TTC549 (cell line): ENCODE results near the gene C6orf52.
"Not testable (repeated sequence)": the region's sequence is repeated elsewhere in the genome, so short reads cannot be mapped to it uniquely, and the experiment has no call there.

Source experiments
- FAIRE-seq: peaks from 2 replicates; lab custom pipeline; 2012; peaks lifted over from hg19 to GRCh38; lab: Jason Lieb, UNC

Gene C6orf52

GRCh38 chr6:10694302-10695085 is at the start of gene C6orf52, which contains the start of gene PAK1IP1:
Gene C6orf52, minus strand, starts transcription at chr6:10694616. Its CDS starts 7,066 bp downstream, at chr6:10687550.
Gene PAK1IP1, plus strand, starts transcription at chr6:10694972. Its CDS starts 14 bp downstream, at chr6:10694986.
- peak; percentile 26 for FAIRE-seq

DNA sequence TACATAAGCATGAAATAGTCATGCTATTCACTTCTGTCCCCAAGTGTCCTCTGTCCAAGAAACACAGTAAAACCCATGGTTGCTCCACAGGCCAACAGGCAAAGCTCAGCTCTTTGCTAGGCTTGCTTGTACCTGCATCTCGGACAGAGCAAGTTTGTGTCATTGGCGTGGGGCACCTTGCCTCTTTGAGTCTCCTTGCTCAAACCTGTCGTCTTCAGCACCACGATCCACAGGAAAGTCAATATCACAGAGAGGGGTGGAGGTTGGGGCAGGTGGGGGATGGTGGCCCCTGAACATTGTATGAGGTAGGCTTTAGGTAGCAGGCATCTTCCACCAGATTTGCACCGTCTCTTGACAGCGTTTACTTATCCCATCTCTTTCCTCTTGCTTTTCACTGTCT is 49.1 kb upstream of the C6orf52 start:
- FAIRE-seq = no peak

GRCh38 chr6:10742251-10742650 is 47.8 kb upstream of the C6orf52 start:
- FAIRE-seq = no peak

DNA sequence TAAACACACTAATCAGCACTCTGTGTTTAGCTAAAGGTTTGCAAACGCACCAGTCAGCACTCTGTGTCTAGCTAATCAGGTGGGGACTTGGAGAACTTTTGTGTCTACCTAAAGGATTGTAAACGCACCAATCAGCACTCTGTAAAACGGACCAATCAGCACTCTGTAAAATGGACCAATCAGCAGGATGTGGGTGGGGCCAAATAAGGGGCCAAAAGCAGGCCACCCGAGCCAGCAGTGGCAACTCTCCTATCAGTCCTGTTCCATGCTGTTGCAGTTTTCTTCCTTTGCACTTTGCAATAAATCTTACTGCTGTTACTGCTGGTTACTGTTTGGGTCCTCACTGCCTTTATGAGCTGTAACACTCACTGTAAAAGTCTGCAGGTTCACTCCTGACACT is 47.2 kb upstream of the C6orf52 start:
- FAIRE-seq = not testable (repeated sequence)

DNA sequence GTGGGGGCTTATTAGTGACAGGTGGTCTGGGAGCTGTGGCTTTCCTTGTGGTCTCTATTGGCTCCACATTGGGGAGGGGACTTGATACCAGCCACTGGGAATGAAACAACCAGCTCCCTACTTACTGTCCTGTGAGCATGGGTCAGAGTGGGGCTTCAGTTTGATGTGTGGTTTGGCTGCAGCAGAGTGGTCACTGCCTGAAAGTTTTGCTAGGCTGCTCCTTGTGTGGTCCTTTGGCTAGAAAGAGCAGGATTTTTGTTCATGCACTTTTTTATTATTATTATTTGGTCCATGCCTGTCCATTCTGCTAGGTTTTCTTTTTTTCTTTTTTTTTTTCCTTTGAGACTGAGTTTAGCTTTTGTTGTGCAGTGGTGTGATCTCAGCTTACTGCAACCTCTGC is 45.6 kb upstream of the C6orf52 start:
- no peak for FAIRE-seq

DNA sequence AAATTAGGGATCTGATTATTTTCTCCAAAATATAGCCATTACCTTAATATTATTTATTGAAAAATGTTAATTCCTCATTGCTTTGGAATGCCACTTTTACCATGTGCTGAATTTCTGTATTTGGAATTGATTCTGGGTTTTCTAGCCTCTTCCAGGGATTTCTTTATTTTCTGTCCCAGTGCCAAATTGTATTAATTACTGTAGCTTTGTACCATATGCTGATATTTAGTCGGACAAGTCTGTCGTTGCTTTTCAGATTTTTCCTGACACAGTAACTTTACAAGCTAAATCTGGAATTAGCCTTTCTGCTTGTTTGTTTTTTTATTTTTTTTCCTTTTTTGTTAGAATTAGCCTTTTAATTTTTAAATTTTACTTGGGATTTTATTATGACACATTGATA is 42.3 kb upstream of the C6orf52 start:
- no peak for FAIRE-seq

DNA sequence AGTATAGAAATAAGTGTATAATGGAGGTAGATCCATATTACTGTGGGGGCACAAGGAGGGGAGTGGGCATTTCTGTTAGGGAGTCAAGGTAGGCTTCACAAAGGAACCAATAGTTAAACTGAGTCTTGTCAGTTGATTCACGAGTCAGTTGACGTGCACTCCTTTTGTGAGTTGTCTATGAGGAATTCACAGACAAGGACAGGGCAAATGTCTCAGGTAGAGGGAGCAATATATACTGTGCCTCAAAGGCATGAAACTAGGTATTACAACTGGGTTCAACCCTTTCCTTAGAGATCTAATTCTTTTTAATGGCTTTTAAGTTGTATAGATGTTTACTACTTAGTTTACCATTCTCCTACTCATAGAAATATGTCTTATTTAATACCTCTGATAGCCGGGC is 39.4 kb upstream of the C6orf52 start:
- FAIRE-seq = no peak

DNA sequence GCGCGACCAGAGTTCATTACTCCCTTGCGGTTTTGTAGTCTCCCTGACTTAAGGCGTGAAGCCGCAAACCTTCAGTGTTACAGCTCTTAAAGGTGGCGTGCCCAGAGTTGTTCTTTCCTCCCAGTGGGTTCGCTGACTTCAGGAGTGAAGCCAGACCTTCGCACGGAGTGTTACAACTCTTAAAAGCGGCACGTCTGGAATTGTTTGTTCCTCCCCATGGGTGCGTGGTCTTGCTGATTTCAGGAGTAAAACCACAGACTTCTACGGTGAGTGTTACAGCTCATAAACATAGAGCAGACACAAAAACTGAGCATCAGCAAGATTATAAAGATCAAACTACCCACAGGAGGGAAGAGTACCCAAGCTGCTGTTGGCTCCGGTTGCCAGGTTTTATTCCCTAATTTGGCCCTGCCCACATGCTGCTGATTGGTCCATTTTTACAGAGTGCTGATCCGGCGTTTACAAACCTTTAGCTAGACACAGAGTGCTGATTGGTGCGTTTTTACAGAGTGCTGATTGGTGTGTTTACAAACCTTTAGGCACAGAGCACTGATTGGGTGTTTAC is 38.8 kb upstream of the C6orf52 start:
- no peak for FAIRE-seq

GRCh38 chr6:10730254-10730653 is 35.8 kb upstream of the C6orf52 start:
- no peak for FAIRE-seq

DNA sequence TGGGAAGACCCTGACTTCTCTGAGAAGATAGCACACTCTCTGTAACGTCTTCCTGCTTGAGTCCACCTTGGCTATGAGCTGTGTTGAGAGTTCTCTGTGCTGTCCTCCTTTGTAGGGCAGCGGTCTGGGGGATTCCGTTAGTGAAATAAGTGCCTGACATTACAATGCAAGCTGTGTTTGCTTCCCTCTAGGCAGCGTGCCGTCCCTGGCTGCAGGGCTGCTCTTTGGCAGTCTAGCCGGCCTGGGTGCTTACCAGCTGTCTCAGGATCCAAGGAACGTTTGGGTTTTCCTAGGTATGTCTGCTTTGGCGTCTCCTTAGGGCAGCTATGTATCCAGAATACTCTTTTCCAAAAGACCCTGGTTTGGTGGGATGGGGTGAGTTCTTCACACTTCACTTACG is 31.3 kb upstream of the C6orf52 start:
- no peak for FAIRE-seq

- no peak for FAIRE-seq
Measured at GRCh38 chr6:10725044-10725443, 30.6 kb upstream of the C6orf52 start.

GRCh38 chr6:10723567-10723881 is 29.1 kb upstream of the C6orf52 start:
- no peak for FAIRE-seq

GRCh38 chr6:10722820-10723566 is 28.6 kb upstream of the C6orf52 start, which contains the start of gene TMEM14C:
Gene TMEM14C, plus strand, starts transcription at chr6:10723070. Its CDS starts 1,544 bp downstream, at chr6:10724614.
- no peak for FAIRE-seq

GRCh38 chr6:10722570-10722819 is 28.1 kb upstream of the C6orf52 start:
- no peak for FAIRE-seq

DNA sequence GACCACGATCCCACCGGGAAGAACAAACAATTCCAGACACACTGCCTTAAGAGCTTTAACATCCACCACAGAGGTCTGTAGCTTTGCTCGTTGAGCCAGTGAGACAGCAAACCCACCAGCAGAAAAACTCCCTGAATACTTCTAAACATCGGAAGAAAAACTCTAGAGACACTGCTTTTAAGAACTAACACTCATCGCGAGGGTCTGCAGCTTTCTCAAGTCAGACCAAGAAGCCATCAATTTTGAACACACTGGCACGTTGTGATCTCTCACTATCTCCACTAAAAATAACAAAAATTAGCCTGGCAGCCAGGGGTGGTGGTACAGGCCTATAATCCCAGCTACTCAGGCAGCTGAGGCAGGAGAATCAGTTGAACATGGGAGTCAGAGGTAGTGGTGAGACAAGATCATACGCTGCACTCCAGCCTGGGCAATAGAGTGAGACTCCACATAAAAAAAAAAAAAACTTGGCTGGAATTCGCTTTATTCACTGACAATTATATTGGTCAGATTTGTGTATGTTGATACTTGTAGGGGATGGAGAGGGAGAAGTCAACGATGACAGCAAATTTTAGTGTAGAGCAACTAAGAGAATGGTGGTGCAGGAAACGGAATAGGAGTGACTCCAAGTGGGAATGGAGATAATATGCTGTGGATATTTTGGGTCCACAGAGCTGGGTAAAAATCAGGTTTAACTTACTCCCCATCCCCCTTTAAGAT is 27.6 kb upstream of the C6orf52 start:
- no peak for FAIRE-seq

GRCh38 chr6:10720960-10721849 is 26.8 kb upstream of the C6orf52 start:
- FAIRE-seq = not testable (repeated sequence)

DNA sequence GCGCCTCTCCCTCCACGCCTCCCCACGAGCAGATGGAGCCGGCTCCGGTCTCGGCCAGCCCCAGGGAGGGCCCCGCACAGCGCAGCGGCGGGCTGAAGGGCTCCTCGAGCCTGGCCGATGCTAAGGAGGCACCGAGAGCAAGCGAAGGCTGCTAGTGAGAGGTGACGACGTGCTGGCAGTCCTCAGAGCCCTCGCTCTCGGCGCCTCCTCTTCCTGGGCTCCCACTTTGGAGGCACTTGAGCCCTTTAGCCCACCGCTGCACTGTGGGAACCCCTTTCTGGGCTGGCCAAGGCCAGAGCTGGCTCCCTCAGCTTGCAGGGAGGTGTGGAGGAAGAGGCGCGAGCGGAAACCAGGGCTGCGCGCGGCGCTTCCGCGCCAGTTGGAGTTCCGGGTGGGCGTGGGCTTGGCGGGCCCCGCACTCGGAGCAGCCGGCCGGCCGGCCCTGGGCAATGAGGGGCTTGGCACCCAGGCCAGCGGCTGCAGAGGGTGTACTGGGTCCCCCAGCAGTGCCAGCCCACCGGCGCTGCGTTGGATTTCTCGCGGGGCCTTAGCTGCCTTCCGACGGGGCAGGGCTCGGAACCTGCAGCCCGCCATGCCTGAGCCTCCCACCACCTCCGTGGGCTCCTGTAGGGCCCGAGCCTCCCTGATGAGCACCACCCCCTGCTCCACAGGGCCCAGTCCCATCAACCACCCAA is 26.0 kb upstream of the C6orf52 start:
- FAIRE-seq = no peak

- FAIRE-seq = no peak
Measured at GRCh38 chr6:10719964-10720264, 25.5 kb upstream of the C6orf52 start.

GRCh38 chr6:10719296-10719963 is 25.0 kb upstream of the C6orf52 start:
- no peak for FAIRE-seq

- FAIRE-seq = no peak
Measured at GRCh38 chr6:10713962-10714361, 19.5 kb upstream of the C6orf52 start.

DNA sequence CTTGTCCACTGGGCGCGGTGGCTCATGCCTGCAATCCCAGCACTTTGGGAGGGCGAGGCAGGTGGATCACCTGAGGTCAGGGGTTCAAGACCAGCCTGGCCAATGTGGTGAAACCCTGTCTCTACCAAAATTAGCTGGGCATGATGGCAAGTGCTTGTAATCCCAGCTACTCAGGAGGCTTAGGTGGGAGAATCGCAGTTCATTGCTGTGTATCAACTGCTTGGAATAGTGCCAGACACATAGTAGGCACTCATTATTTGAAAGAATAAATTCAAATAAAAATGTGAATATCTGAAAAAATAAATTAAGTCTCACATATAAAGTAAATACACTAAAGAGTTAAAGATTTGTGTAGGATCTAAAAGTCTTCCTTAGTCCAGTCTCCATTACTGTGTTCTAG is 2.2 kb upstream of the C6orf52 start:
- FAIRE-seq = no peak
